Loucy (cell line): ENCODE measurements around the gene TRAFD1.
"Not testable (repeated sequence)": the region's sequence is repeated elsewhere in the genome, so short reads cannot be mapped to it uniquely, and the experiment has no call there.

ENCODE experiments used
- H2AFZ ChIP-seq: fragments of 200-600 bp; sonication (generic); 2 replicates; pipeline ENCODE4 v1.6.0; 2016; ENCODE audit warnings: antibody characterized with exemption, mild to moderate bottlenecking, low read length, moderate library complexity
- H3F3A ChIP-seq: fragments of 200-600 bp; 2 replicates; pipeline ENCODE4 v1.6.0; 2016; ENCODE audit warnings: antibody characterized with exemption, low read depth, mild to moderate bottlenecking
- H3K27me3 ChIP-seq: fragments of 200-600 bp; sonication (generic); 2 replicates; pipeline ENCODE4 v1.6.1; 2014; ENCODE audit warnings: low read length, mild to moderate bottlenecking; ENCODE audit not compliant: insufficient read depth, poor library complexity, severe bottlenecking
- H3K36me3 ChIP-seq: fragments of 200-600 bp; sonication (generic); 2 replicates; pipeline ENCODE4 v1.6.1; 2016; ENCODE audit warnings: low read length; ENCODE audit not compliant: insufficient read depth
- H3K4me1 ChIP-seq: fragments of 200-600 bp; sonication (generic); 2 replicates; pipeline ENCODE4 v1.5.1; 2014; ENCODE audit warnings: low read length, mild to moderate bottlenecking; ENCODE audit not compliant: insufficient read depth, poor library complexity, severe bottlenecking
- H3K4me2 ChIP-seq: fragments of 200-600 bp; sonication (generic); 2 replicates; pipeline ENCODE4 v1.6.0; 2014; ENCODE audit warnings: antibody characterized with exemption, low read length, low read depth, mild to moderate bottlenecking; ENCODE audit not compliant: poor library complexity, severe bottlenecking
- H3K4me3 ChIP-seq: fragments of 200-600 bp; sonication (generic); 2 replicates; pipeline ENCODE4 v1.5.1; 2014; ENCODE audit warnings: low read length, mild to moderate bottlenecking, mixed read lengths; ENCODE audit not compliant: poor library complexity, severe bottlenecking
- H3K79me2 ChIP-seq: fragments of 200-600 bp; sonication (generic); 2 replicates; pipeline ENCODE4 v1.6.1; 2014; ENCODE audit warnings: low read length; ENCODE audit not compliant: insufficient read depth
- H3K9ac ChIP-seq: fragments of 200-600 bp; sonication (generic); 2 replicates; pipeline ENCODE4 v1.6.0; 2014; ENCODE audit warnings: mild to moderate bottlenecking, low read depth, low read length, moderate library complexity; ENCODE audit not compliant: poor library complexity, severe bottlenecking
- H3K9me2 ChIP-seq: fragments of 200-600 bp; sonication (generic); replicated peaks from 2 replicates; pipeline ENCODE4 v1.6.1; 2016; ENCODE audit warnings: low read depth, low read length, mixed read lengths
- H3K9me3 ChIP-seq: fragments of 200-600 bp; sonication (generic); 2 replicates; pipeline ENCODE4 v1.6.1; 2014; ENCODE audit warnings: mild to moderate bottlenecking, antibody characterized with exemption, low read length, low read depth; ENCODE audit not compliant: insufficient read depth
- H4K20me1 ChIP-seq: fragments of 200-600 bp; sonication (generic); 2 replicates; pipeline ENCODE4 v1.6.0; 2014; ENCODE audit warnings: antibody characterized with exemption, low read length, mild to moderate bottlenecking; ENCODE audit not compliant: insufficient read depth, poor library complexity, severe bottlenecking
- EZH2phosphoT487 ChIP-seq: fragments of 200-600 bp; IDR thresholded peaks from 2 replicates; pipeline ENCODE4 v1.6.1; 2018; ENCODE audit warnings: antibody characterized with exemption, mild to moderate bottlenecking, moderate library complexity, borderline replicate concordance
- TF ChIP-seq, protein P1 (sequence below): fragments of 200-600 bp; sonication (generic); conservative IDR thresholded peaks from 2 replicates; pipeline ENCODE4 v1.5.1; 2014; ENCODE audit warnings: mild to moderate bottlenecking, antibody characterized with exemption, low read length

TRAFD1 gene

DNA sequence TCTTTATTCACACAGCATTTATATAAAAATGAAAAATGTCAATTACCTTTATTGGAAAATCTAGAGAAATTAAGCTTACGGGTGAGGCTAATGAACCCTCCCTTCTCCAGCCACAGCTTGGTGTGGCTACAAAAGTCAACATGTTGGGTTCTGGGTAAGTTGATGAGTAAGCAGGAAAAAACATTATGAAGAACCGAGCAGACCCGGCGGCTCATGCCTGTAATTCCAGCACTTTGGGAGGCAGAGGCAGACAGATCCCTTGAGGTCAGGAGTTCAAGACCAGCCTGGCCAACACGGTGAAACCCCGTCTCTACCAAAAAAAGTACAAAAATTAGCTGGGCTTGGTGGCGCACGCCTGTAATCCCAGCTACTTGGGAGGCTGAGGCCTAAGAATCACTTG lies 27.7 kb upstream of the TRAFD1 start:
- Histone ChIP-seq H3K79me2 (peaks cover 71% of the 10 kb centered on the region; the same call in 1 of the 2 replicates), H3K4me1 (no peaks in the 10 kb centered on the region), H3K4me2 (no peak overlapping the region), H3K27me3 (no peaks in the 10 kb centered on the region), H4K20me1 (peaks cover 35% of the 10 kb centered on the region), H2AFZ (no peak overlapping the region), H3K9me3 (no peaks in the 10 kb centered on the region), H3K9ac (no peak overlapping the region), H3K9me2 (no peaks in the 10 kb centered on the region), H3K36me3 (peaks cover 30% of the 10 kb centered on the region; the same call in 1 of the 2 replicates), H3F3A (no peaks in the 10 kb centered on the region), H3K4me3 (no peak overlapping the region)
- TF ChIP-seq EZH2phosphoT487 = no peak
- TF ChIP-seq, protein P1, sequence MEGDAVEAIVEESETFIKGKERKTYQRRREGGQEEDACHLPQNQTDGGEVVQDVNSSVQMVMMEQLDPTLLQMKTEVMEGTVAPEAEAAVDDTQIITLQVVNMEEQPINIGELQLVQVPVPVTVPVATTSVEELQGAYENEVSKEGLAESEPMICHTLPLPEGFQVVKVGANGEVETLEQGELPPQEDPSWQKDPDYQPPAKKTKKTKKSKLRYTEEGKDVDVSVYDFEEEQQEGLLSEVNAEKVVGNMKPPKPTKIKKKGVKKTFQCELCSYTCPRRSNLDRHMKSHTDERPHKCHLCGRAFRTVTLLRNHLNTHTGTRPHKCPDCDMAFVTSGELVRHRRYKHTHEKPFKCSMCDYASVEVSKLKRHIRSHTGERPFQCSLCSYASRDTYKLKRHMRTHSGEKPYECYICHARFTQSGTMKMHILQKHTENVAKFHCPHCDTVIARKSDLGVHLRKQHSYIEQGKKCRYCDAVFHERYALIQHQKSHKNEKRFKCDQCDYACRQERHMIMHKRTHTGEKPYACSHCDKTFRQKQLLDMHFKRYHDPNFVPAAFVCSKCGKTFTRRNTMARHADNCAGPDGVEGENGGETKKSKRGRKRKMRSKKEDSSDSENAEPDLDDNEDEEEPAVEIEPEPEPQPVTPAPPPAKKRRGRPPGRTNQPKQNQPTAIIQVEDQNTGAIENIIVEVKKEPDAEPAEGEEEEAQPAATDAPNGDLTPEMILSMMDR = no peak

DNA sequence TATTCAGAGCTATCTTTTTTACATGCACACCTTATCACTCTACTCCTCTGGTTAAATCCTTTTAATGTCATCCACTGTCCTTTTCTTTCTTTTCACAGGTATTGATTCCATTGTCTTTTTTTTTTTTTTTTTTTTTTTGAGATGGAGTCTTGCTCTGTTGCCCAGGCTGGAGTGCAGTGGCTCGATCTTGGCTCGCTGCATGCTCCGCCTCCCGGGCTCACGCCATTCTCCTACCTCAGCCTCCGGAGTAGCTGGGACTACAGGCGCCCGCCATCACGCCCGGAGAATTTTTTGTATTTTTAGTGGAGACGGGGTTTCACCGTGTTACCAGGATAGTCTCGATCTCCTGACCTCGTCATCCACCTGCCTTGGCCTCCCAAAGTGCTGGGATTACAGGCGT lies 24.9 kb upstream of the TRAFD1 start:
- H3K4me2 ChIP-seq, H3K4me3 ChIP-seq, H3K9ac ChIP-seq, H3K9me2 ChIP-seq, H3F3A ChIP-seq, H3K27me3 ChIP-seq, H3K9me3 ChIP-seq, H2AFZ ChIP-seq: not testable (repeated sequence)
- H3K4me1 ChIP-seq = peaks cover 12% of the 10 kb centered on the region
- peaks cover 30% of the 10 kb centered on the region; the same call in 1 of the 2 replicates for H3K36me3 ChIP-seq
- H3K79me2 ChIP-seq = peaks cover 79% of the 10 kb centered on the region
- H4K20me1 ChIP-seq = peaks cover 48% of the 10 kb centered on the region

DNA sequence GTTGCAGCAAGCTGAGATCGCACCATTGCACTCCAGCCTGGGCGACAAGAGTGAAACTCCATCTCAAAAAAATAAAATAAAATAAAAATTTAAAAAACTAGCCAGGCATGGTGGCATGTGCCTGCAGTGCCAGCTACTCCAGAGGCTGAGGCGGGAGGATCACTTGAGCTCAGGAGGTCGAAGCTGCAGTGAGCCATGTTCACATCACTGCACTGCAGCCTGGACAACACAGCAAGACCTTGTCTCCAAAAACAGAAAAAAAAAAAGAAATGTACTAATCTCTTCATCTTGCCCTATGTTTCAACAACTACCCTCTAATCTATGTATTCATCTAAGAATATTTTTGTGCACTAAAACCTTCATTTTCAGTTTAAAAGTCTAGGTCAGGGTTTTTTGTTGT lies 23.2 kb upstream of the TRAFD1 start:
- peaks cover 53% of the 10 kb centered on the region for H4K20me1 ChIP-seq
- TF ChIP-seq, protein P1 = no peak
- TF ChIP-seq EZH2phosphoT487 = no peak
- peaks cover 24% of the 10 kb centered on the region; the same call in 1 of the 2 replicates for H3K36me3 ChIP-seq
- no peak overlapping the region for H3K4me2 ChIP-seq
- H3K79me2 ChIP-seq = peaks cover 80% of the 10 kb centered on the region
- H3K27me3 ChIP-seq = no peaks in the 10 kb centered on the region
- H2AFZ ChIP-seq = no peak overlapping the region
- H3K9me3 ChIP-seq = no peaks in the 10 kb centered on the region
- H3K9me2 ChIP-seq = no peaks in the 10 kb centered on the region
- H3F3A ChIP-seq = no peaks in the 10 kb centered on the region
- peaks cover 28% of the 10 kb centered on the region for H3K4me1 ChIP-seq
- no peak overlapping the region for H3K4me3 ChIP-seq
- no peak overlapping the region for H3K9ac ChIP-seq

DNA sequence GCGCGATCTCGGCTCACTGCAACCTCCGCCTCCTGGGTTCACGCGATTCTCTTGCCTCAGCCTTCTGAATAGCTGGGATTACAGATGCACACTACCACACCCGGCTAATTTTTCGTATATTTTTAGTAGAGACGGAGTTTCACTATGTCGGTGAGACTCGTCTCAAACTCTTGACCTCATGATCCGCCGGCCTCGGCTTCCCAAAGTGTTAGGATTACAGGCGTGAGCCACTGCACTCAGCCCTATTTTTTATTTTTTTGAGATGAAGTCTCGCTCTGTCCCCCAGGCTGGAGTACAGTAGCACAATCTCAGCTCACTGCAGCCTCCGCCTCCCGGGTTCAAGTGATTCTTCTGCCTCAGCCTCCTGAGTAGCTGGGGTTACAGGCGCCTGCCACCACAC lies 22.6 kb upstream of the TRAFD1 start:
- peaks cover 20% of the 10 kb centered on the region; the same call in 1 of the 2 replicates for H3K36me3 ChIP-seq
- not testable (repeated sequence) for H3K4me2 ChIP-seq, H3F3A ChIP-seq, H3K4me3 ChIP-seq, H3K27me3 ChIP-seq, H3K9me2 ChIP-seq, H3K9ac ChIP-seq, H3K9me3 ChIP-seq, H2AFZ ChIP-seq
- H3K79me2 ChIP-seq = peaks cover 81% of the 10 kb centered on the region
- peaks cover 58% of the 10 kb centered on the region for H4K20me1 ChIP-seq
- H3K4me1 ChIP-seq = peaks cover 34% of the 10 kb centered on the region
